ENCODE data around the gene CLDN12.
"Not testable (repeated sequence)": the region's sequence is repeated elsewhere in the genome, so short reads cannot be mapped to it uniquely, and the experiment has no call there.

DNA sequence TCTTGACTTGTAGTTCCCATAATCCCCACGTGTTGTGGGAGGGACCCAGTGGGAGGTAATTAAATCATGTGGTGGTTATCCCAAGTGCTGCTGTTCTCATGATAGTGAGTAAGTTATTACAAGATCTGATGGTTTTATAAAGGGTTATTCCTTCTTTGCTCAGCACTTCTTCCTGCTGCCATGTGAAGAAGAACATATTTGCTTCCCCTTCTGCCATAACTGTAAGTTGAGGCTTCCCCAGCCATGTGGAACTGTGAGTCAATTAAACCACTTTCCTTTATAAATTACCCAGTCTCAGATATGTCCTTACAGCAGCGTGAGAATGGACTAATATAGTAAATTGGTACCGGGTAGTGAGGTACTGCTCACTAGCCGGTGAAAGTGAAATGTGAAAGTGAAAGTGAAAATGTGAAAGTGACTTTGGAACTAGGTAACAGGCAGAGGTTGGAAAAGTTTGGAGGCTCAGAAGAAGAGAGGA lies 59.9 kb downstream of the CLDN12 start:
- TF ChIP-seq EZH2 (IDR thresholded peaks at IDR 0.05; ENCODE audit: borderline replicate concordance, insufficient read depth, low read depth, low read length, poor library complexity, severe bottlenecking) = not testable (repeated sequence)
- TF ChIP-seq, protein P1, sequence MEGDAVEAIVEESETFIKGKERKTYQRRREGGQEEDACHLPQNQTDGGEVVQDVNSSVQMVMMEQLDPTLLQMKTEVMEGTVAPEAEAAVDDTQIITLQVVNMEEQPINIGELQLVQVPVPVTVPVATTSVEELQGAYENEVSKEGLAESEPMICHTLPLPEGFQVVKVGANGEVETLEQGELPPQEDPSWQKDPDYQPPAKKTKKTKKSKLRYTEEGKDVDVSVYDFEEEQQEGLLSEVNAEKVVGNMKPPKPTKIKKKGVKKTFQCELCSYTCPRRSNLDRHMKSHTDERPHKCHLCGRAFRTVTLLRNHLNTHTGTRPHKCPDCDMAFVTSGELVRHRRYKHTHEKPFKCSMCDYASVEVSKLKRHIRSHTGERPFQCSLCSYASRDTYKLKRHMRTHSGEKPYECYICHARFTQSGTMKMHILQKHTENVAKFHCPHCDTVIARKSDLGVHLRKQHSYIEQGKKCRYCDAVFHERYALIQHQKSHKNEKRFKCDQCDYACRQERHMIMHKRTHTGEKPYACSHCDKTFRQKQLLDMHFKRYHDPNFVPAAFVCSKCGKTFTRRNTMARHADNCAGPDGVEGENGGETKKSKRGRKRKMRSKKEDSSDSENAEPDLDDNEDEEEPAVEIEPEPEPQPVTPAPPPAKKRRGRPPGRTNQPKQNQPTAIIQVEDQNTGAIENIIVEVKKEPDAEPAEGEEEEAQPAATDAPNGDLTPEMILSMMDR (IDR thresholded peaks at IDR 0.05) = not testable (repeated sequence)
